K562 (cell line): ENCODE measurements around the gene RRH. TPM values are rescaled to one million over a fixed set of nuclear protein-coding genes. Genes with fewer than 3 reads are reported as not detected.

Experiments
- ASH1L ChIP-seq: fragments of 450-650 bp; IDR thresholded peaks from 2 replicates; pipeline ENCODE4 v1.6.1; 2018; ENCODE audit warnings: borderline replicate concordance, mild to moderate bottlenecking, low read depth; ENCODE audit not compliant: partially characterized antibody
- BCOR ChIP-seq: fragments of 450-650 bp; IDR thresholded peaks from 2 replicates; pipeline ENCODE4 v1.6.1; 2016
- BHLHE40 ChIP-seq: IDR thresholded peaks from 2 replicates; pipeline ENCODE4 v1.6.1; 2011; ENCODE audit warnings: low read length, improper control_type of control experiment
- CHCHD3 ChIP-seq: fragments of 250-450 bp; sonication (Bioruptor Pico); IDR thresholded peaks from 2 replicates; pipeline ENCODE4 v2.1.2; 2022; ENCODE audit warnings: mild to moderate bottlenecking
- CREB3L1 ChIP-seq: fragments of 450-650 bp; IDR thresholded peaks from 2 replicates; pipeline ENCODE4 v1.6.1; 2014; ENCODE audit warnings: low read depth, mild to moderate bottlenecking, moderate library complexity, borderline replicate concordance
- DPF2 ChIP-seq: fragments of 450-650 bp; IDR thresholded peaks from 2 replicates; pipeline ENCODE4 v1.6.1; 2016
- FOXO4 ChIP-seq: fragments of 450-650 bp; formaldehyde crosslinking; IDR thresholded peaks from 2 replicates; pipeline ENCODE4 v1.4.0; 2020; ENCODE audit warnings: mild to moderate bottlenecking, moderate library complexity
- GATAD2A ChIP-seq: fragments of 450-650 bp; IDR thresholded peaks from 2 replicates; pipeline ENCODE4 v1.6.1; 2017
- HDAC2 ChIP-seq: fragments of 450-650 bp; IDR thresholded peaks from 2 replicates; pipeline ENCODE4 v1.6.1; 2016; ENCODE audit warnings: mild to moderate bottlenecking
- HOXB6 ChIP-seq: fragments of 250-450 bp; sonication (Bioruptor Pico); IDR thresholded peaks from 2 replicates; pipeline ENCODE4 v1.5.1; 2022; ENCODE audit warnings: mild to moderate bottlenecking, borderline replicate concordance
- KLF10 ChIP-seq: fragments of 250-450 bp; sonication (Bioruptor Pico); IDR thresholded peaks from 2 replicates; pipeline ENCODE4 v1.6.1; 2021; ENCODE audit warnings: matching md5 sums
- RAD51 ChIP-seq: fragments of 450-650 bp; IDR thresholded peaks from 2 replicates; pipeline ENCODE4 v1.7.1; 2016; ENCODE audit warnings: low read depth, mild to moderate bottlenecking, borderline replicate concordance
- SRSF9 ChIP-seq: fragments of 200-400 bp; formaldehyde crosslinking; IDR thresholded peaks from 2 replicates; pipeline ENCODE4 v1.6.1; 2017; ENCODE audit warnings: low read depth, low read length, borderline replicate concordance
- XRCC3 ChIP-seq: fragments of 450-650 bp; IDR thresholded peaks from 2 replicates; pipeline ENCODE4 v1.6.1; 2017; ENCODE audit warnings: mild to moderate bottlenecking, moderate library complexity
- ZNF354B ChIP-seq: fragments of 250-450 bp; sonication (Bioruptor Pico); IDR thresholded peaks from 2 replicates; pipeline ENCODE4 v1.4.0; 2020
- ZNF589 ChIP-seq: fragments of 200-800 bp; sonication (Bioruptor generic); IDR thresholded peaks from 2 replicates; pipeline ENCODE4 v1.6.1; 2016; ENCODE audit warnings: low read depth, missing genetic modification characterization, missing compliant biosample characterization
- polyA plus RNA-seq, 8 experiments: library from polyadenylated mRNA; depleted of rRNA in 4 of 8; stranded (reverse) in 5 of 8; unstranded in 3 of 8; fragments of >200 nt; fragmentation: Nextera tagmentation in 2 of 8; fragmentation: Illumina TruSeq in 1 of 8; extraction: Ambion mirVana in 2 of 8; extraction: Trizol in 1 of 8; gene quantifications; 2 replicates each; pipeline versions ENCODE4 v1.2.1 to v1.2.3, GENCODE V29; 2011 to 2014; ENCODE audit warnings: inconsistent platforms in 1 of 8, missing spikeins in 1 of 8
- total RNA-seq, 7 experiments: library from RNA; depleted of rRNA in 6 of 7; stranded (reverse); fragments of >200 nt in 6 of 7; fragmentation: Illumina TruSeq in 2 of 7; extraction: Trizol in 2 of 7; gene quantifications; 2 replicates each; pipeline versions ENCODE4 v1.2.1 to v1.2.3, GENCODE V29; 2011 to 2021; ENCODE audit warnings: low replicate concordance in 1 of 7
- TF ChIP-seq, protein P1 (sequence below): fragments of 450-650 bp; IDR thresholded peaks from 2 replicates; pipeline ENCODE4 v1.6.1; 2016; ENCODE audit warnings: missing biosample characterization, missing genetic modification characterization
- TF ChIP-seq, protein P2 (sequence below), 3 experiments: fragments of 200-800 bp in 1 of 3; fragments of 250-450 bp in 1 of 3; fragments of 450-650 bp in 1 of 3; sonication (Bioruptor Pico) in 1 of 3; sonication (Bioruptor generic) in 1 of 3; formaldehyde crosslinking in 1 of 3; IDR thresholded peaks; 2 replicates each; pipeline versions ENCODE4 v1.6.1 to v1.8.0; 2016 to 2022; ENCODE audit warnings: mild to moderate bottlenecking in 2 of 3, missing genetic modification characterization in 2 of 3, missing compliant biosample characterization in 1 of 3, moderate library complexity in 1 of 3
- TF ChIP-seq, protein P3 (sequence below): fragments of 450-650 bp; IDR thresholded peaks from 2 replicates; pipeline ENCODE4 v1.6.1; 2016

Gene RRH
- total and polyA plus RNA-seq, 9 of the 15 experiments (the other 6 are each of a cell fraction or from before 2014, with no cell fraction given), result 0.04 to 0.31 (median 0.12) TPM; not detected in 3

DNA sequence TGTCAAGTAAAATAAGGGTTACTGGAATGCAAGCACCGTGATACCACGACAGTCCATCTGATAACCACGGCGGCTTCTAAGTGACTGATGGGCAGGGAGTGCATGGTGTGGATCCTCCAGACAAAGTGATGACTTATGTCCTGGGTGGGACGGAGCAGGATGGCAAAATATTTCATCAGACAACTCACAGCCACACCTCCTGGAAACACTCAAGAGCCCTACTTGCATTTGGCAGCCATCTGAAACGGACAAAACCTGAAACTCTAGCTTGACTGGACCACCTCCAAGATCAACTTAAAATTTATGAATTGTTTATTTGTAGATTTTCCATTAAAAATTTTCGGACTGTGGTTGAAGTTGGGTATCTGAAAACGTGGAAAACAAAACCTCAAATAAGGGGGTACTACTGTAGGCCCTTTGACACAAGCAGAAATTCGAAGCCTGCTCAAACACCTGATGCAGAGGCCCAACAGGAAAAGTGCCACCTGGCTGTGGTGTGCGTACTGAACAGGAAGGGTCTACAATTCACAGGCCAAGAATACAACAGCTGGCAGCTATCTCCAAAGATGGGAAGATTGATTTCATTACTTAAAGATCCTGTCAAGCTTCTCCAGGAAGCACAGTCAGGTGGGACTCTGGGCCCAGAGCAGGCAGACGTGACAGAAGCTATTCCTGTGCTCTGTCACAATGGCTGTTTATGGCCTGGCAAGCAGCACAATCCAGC, 46.2 kb downstream of the RRH start (continued):
- TF ChIP-seq DPF2 (no peak), FOXO4 (no peak), ASH1L (no peak), HDAC2 (peak; percentile 34; the same call in 1 of the 2 replicates), CREB3L1 (no peak), HOXB6 (no peak), BCOR (no peak), CHCHD3 (no peak), GATAD2A (no peak), BHLHE40 (no peak), XRCC3 (no peak), ZNF589 (CRISPR knock-in tag) (peak; percentile 98), KLF10 (CRISPR knock-in tag) (no peak), RAD51 (no peak), ZNF354B (CRISPR knock-in tag) (no peak), SRSF9 (no peak)
- TF ChIP-seq, protein P1, sequence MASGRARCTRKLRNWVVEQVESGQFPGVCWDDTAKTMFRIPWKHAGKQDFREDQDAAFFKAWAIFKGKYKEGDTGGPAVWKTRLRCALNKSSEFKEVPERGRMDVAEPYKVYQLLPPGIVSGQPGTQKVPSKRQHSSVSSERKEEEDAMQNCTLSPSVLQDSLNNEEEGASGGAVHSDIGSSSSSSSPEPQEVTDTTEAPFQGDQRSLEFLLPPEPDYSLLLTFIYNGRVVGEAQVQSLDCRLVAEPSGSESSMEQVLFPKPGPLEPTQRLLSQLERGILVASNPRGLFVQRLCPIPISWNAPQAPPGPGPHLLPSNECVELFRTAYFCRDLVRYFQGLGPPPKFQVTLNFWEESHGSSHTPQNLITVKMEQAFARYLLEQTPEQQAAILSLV (tag), result 0 out of 2 replicates have a peak, but pooled peaks have one; percentile 61
- TF ChIP-seq, protein P2, sequence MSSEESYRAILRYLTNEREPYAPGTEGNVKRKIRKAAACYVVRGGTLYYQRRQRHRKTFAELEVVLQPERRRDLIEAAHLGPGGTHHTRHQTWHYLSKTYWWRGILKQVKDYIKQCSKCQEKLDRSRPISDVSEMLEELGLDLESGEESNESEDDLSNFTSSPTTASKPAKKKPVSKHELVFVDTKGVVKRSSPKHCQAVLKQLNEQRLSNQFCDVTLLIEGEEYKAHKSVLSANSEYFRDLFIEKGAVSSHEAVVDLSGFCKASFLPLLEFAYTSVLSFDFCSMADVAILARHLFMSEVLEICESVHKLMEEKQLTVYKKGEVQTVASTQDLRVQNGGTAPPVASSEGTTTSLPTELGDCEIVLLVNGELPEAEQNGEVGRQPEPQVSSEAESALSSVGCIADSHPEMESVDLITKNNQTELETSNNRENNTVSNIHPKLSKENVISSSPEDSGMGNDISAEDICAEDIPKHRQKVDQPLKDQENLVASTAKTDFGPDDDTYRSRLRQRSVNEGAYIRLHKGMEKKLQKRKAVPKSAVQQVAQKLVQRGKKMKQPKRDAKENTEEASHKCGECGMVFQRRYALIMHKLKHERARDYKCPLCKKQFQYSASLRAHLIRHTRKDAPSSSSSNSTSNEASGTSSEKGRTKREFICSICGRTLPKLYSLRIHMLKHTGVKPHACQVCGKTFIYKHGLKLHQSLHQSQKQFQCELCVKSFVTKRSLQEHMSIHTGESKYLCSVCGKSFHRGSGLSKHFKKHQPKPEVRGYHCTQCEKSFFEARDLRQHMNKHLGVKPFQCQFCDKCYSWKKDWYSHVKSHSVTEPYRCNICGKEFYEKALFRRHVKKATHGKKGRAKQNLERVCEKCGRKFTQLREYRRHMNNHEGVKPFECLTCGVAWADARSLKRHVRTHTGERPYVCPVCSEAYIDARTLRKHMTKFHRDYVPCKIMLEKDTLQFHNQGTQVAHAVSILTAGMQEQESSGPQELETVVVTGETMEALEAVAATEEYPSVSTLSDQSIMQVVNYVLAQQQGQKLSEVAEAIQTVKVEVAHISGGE (CRISPR knock-in tag; IDR thresholded peaks at IDR 0.05), result no peak
- TF ChIP-seq, protein P3, sequence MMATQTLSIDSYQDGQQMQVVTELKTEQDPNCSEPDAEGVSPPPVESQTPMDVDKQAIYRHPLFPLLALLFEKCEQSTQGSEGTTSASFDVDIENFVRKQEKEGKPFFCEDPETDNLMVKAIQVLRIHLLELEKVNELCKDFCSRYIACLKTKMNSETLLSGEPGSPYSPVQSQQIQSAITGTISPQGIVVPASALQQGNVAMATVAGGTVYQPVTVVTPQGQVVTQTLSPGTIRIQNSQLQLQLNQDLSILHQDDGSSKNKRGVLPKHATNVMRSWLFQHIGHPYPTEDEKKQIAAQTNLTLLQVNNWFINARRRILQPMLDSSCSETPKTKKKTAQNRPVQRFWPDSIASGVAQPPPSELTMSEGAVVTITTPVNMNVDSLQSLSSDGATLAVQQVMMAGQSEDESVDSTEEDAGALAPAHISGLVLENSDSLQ, result peak; percentile 91
